SK-N-SH treated with all-trans-retinoic acid at 6 μM for 48 hours (cell line): ENCODE measurements around the gene LRRTM3.

Experiments
- ATAC-seq: fragments of 200-7000 bp; cut with Tn5 transposase; 3 replicates; pipeline ENCODE4 v1.9.1; 2020; ENCODE audit warnings: mild to moderate bottlenecking, moderate library complexity
- BACH2 ChIP-seq: fragments of 250-450 bp; sonication (Bioruptor Pico); IDR thresholded peaks from 2 replicates; pipeline ENCODE4 v1.9.0; 2021; ENCODE audit warnings: mild to moderate bottlenecking, borderline replicate concordance
- ESRRG ChIP-seq: fragments of 250-450 bp; sonication (Bioruptor Pico); IDR thresholded peaks from 2 replicates; pipeline ENCODE4 v1.6.1; 2021; ENCODE audit warnings: mild to moderate bottlenecking
- GLIS3 ChIP-seq: fragments of 250-450 bp; sonication (Bioruptor Pico); IDR thresholded peaks from 2 replicates; pipeline ENCODE4 v1.5.0; 2020; ENCODE audit warnings: mild to moderate bottlenecking, moderate library complexity
- PPARA ChIP-seq: fragments of 250-450 bp; sonication (Bioruptor Pico); IDR thresholded peaks from 2 replicates; pipeline ENCODE4 v1.5.0; 2020; ENCODE audit warnings: mild to moderate bottlenecking, borderline replicate concordance
- RARB ChIP-seq: fragments of 250-450 bp; sonication (Bioruptor Pico); IDR thresholded peaks from 2 replicates; pipeline ENCODE4 v1.8.0; 2021; ENCODE audit warnings: mild to moderate bottlenecking, moderate library complexity
- SNAI2 ChIP-seq: fragments of 250-450 bp; sonication (Bioruptor Pico); IDR thresholded peaks from 2 replicates; pipeline ENCODE4 v1.5.0; 2020; ENCODE audit warnings: mild to moderate bottlenecking, moderate library complexity
- TOX ChIP-seq: fragments of 250-450 bp; sonication (Bioruptor Pico); IDR thresholded peaks from 2 replicates; pipeline ENCODE4 v1.8.0; 2021; ENCODE audit warnings: mild to moderate bottlenecking, moderate library complexity, borderline replicate concordance
- ZC3H10 ChIP-seq: fragments of 250-450 bp; sonication (Bioruptor Pico); IDR thresholded peaks from 2 replicates; pipeline ENCODE4 v1.5.1; 2021; ENCODE audit warnings: mild to moderate bottlenecking, moderate library complexity
- ZFP3 ChIP-seq: fragments of 250-450 bp; sonication (Bioruptor Pico); IDR thresholded peaks from 2 replicates; pipeline ENCODE4 v1.5.0; 2020; ENCODE audit warnings: mild to moderate bottlenecking, moderate library complexity
- ZFP30 ChIP-seq: fragments of 450-650 bp; formaldehyde crosslinking; IDR thresholded peaks from 2 replicates; pipeline ENCODE4 v1.5.0; 2022; ENCODE audit warnings: mild to moderate bottlenecking, moderate library complexity
- ZNF565 ChIP-seq: fragments of 450-650 bp; formaldehyde crosslinking; conservative IDR thresholded peaks from 2 replicates; pipeline ENCODE4 v1.5.0; 2020; ENCODE audit warnings: low read depth, mild to moderate bottlenecking, moderate library complexity
- ZNF70 ChIP-seq: fragments of 450-650 bp; formaldehyde crosslinking; IDR thresholded peaks from 2 replicates; pipeline ENCODE4 v1.5.0; 2020; ENCODE audit warnings: mild to moderate bottlenecking, moderate library complexity
- ZNF8 ChIP-seq: fragments of 450-650 bp; formaldehyde crosslinking; IDR thresholded peaks from 2 replicates; pipeline ENCODE4 v1.5.0; 2020; ENCODE audit warnings: mild to moderate bottlenecking, moderate library complexity
- TF ChIP-seq, protein P1 (sequence below): fragments of 250-450 bp; sonication (Bioruptor Pico); IDR thresholded peaks from 2 replicates; pipeline ENCODE4 v1.8.0; 2021; ENCODE audit warnings: low read depth, mild to moderate bottlenecking, moderate library complexity, borderline replicate concordance
- TF ChIP-seq, protein P2 (sequence below): fragments of 250-450 bp; sonication (Bioruptor Pico); IDR thresholded peaks from 2 replicates; pipeline ENCODE4 v1.5.1; 2021; ENCODE audit warnings: mild to moderate bottlenecking, moderate library complexity
- TF ChIP-seq, protein P3 (sequence below): fragments of 250-450 bp; sonication (Bioruptor Pico); IDR thresholded peaks from 2 replicates; pipeline ENCODE4 v1.8.0; 2020; ENCODE audit warnings: mild to moderate bottlenecking, moderate library complexity, borderline replicate concordance
- TF ChIP-seq, protein P4 (sequence below): fragments of 250-450 bp; sonication (Bioruptor Pico); IDR thresholded peaks from 2 replicates; pipeline ENCODE4 v1.5.1; 2020; ENCODE audit warnings: low read depth, mild to moderate bottlenecking, moderate library complexity

LRRTM3 gene

DNA sequence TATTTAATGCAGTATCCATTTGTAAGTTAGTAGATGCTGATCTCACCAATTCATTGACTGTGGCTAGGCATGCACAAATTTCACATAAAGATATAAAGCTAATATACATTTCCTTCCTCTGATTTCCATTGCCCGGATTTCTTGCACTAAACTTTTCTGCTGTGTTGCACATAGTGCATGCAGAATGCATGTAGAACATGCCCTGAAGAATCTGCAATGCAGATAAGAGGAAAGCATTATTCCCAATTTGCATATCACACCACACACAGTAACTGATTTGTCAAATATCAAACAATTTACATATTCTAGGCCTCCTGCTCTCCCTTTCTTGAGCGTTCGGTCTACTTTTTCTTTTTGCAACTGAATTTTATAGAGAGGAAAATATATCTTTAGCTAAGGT lies 124.2 kb downstream of the LRRTM3 start:
- TF ChIP-seq ZFP3 (CRISPR knock-in tag), result no peak
- TF ChIP-seq, protein P1, sequence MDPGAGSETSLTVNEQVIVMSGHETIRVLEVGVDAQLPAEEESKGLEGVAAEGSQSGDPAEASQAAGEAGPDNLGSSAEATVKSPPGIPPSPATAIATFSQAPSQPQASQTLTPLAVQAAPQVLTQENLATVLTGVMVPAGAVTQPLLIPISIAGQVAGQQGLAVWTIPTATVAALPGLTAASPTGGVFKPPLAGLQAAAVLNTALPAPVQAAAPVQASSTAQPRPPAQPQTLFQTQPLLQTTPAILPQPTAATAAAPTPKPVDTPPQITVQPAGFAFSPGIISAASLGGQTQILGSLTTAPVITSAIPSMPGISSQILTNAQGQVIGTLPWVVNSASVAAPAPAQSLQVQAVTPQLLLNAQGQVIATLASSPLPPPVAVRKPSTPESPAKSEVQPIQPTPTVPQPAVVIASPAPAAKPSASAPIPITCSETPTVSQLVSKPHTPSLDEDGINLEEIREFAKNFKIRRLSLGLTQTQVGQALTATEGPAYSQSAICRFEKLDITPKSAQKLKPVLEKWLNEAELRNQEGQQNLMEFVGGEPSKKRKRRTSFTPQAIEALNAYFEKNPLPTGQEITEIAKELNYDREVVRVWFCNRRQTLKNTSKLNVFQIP (CRISPR knock-in tag), result no peak
- TF ChIP-seq, protein P2, sequence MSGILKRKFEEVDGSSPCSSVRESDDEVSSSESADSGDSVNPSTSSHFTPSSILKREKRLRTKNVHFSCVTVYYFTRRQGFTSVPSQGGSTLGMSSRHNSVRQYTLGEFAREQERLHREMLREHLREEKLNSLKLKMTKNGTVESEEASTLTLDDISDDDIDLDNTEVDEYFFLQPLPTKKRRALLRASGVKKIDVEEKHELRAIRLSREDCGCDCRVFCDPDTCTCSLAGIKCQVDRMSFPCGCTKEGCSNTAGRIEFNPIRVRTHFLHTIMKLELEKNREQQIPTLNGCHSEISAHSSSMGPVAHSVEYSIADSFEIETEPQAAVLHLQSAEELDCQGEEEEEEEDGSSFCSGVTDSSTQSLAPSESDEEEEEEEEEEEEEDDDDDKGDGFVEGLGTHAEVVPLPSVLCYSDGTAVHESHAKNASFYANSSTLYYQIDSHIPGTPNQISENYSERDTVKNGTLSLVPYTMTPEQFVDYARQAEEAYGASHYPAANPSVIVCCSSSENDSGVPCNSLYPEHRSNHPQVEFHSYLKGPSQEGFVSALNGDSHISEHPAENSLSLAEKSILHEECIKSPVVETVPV (CRISPR knock-in tag), result no peak
- ATAC-seq, result no peak

DNA sequence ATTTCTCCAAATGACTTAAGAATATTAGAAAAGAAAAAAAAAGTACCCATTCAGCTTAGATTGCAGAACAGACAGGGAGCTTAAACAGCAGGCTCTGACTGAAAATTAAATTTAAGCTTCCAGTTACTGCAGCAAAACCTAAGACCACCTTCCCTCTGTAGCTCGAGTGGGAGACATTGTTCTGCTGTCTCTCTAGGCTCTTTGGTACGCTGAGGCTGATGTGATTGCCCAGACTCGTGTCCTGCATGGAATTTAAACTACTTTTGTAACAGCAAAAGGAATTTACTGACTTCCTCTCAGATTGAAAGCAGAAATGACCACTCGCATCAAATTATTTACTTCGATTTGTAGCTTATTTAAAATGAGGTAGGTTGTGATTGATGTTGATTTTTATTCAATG lies 124.6 kb downstream of the LRRTM3 start:
- ATAC-seq, result no peak
- no peak for TF ChIP-seq RARB (CRISPR knock-in tag)

DNA sequence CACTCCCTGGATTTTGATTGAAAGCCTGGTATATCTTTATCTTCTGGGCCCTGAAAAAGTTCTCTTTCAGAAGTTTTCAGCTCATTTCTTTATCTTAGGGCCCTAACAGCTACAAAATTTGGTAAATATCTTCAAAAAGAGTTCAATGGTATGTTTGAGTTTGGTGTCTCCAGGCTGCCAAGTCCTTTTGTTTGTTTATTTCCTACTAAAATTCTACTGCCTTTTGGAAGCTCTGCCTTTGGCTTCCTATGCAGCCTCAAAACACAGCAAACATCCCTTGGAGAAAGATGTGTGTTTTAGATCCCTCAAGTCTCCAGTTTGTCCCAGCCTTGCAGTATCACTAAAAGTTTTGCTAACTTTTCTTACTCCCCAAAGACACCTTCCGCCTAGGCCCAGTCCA lies 146.8 kb downstream of the LRRTM3 start:
- no peak for TF ChIP-seq SNAI2
- no peak for TF ChIP-seq ZC3H10 (CRISPR knock-in tag)
- no peak for TF ChIP-seq ESRRG (CRISPR knock-in tag)
- TF ChIP-seq, protein P2 (CRISPR knock-in tag), result no peak
- ATAC-seq, result no peak

DNA sequence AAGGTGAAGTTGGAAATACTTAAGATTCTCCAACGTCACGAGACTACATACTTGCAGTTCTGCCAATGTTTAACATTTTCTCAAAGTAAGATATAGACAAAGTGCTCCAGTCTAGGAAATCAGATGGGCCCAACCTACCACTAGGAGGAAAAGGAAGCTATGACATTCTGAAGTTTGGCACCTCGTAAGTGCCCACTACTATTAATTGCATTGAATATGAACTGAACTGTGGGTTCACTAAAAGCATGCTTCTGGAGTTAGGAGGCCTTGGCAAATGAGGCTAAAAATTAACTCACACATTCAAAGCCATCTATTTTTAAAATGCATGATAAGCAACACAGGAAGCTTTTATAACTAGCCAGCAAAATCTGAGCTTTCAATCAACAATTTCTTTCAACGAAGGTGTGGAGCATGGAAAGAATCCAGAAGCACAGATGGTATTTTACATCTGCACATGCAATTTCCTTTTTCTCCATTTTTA lies 149.7 kb downstream of the LRRTM3 start:
- no peak for ATAC-seq
- TF ChIP-seq ZC3H10 (CRISPR knock-in tag) (no peak), ZNF565 (no peak)
- TF ChIP-seq, all 23 proteins: peak for 0

DNA sequence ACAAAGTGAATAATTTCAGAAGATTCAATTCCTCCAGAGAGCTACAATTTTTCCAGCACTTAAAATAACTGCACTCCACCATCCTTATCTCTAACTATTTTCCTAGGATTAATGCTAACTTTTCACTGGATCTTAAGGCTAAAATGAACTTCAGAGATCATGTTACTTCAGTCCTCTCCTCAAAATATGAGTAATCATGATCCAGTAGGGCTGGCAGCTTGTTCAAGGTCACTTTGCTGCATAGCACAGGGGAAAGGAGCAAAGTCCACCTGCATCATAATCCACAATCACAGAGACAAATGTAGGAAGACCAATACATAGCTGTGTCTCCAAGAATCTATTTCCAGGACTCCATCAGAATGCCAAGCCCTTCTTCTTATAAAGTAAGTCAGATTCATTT lies 150.3 kb downstream of the LRRTM3 start:
- ATAC-seq, result no peak
- TF ChIP-seq, protein P2 (CRISPR knock-in tag), result no peak
- TF ChIP-seq, protein P3, sequence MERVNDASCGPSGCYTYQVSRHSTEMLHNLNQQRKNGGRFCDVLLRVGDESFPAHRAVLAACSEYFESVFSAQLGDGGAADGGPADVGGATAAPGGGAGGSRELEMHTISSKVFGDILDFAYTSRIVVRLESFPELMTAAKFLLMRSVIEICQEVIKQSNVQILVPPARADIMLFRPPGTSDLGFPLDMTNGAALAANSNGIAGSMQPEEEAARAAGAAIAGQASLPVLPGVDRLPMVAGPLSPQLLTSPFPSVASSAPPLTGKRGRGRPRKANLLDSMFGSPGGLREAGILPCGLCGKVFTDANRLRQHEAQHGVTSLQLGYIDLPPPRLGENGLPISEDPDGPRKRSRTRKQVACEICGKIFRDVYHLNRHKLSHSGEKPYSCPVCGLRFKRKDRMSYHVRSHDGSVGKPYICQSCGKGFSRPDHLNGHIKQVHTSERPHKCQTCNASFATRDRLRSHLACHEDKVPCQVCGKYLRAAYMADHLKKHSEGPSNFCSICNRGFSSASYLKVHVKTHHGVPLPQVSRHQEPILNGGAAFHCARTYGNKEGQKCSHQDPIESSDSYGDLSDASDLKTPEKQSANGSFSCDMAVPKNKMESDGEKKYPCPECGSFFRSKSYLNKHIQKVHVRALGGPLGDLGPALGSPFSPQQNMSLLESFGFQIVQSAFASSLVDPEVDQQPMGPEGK (CRISPR knock-in tag), result no peak
- no peak for TF ChIP-seq ESRRG (CRISPR knock-in tag)
- no peak for TF ChIP-seq ZNF8
- no peak for TF ChIP-seq GLIS3

DNA sequence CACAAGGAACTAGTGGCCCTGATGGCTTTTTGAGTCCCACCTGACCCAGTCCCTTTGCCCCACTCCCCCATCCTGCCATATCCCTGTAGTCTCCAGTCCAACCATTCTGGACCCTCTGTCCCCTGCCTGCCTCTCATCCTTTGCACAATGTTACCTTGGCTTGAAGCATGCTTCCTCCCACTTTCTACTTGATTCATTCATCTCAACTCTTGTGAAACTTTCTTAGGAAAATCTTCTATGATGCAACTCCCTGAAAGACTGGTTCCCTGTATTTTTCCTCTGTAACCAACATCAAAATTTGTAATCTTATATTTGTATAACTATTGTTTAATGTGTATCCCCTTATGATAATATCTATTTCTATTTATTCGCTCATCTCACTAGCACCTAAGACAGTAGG lies 151.5 kb downstream of the LRRTM3 start:
- no peak for ATAC-seq
- TF ChIP-seq TOX (CRISPR knock-in tag) (no peak), ZFP30 (CRISPR knock-in tag) (no peak), ESRRG (CRISPR knock-in tag) (no peak), RARB (CRISPR knock-in tag) (no peak), SNAI2 (no peak), ZC3H10 (CRISPR knock-in tag) (no peak), PPARA (CRISPR knock-in tag) (no peak), ZNF70 (no peak), BACH2 (CRISPR knock-in tag) (no peak)
- TF ChIP-seq, protein P3 (CRISPR knock-in tag), result no peak
- TF ChIP-seq, protein P1 (CRISPR knock-in tag), result no peak
- TF ChIP-seq, protein P2 (CRISPR knock-in tag), result no peak
- TF ChIP-seq, protein P4, sequence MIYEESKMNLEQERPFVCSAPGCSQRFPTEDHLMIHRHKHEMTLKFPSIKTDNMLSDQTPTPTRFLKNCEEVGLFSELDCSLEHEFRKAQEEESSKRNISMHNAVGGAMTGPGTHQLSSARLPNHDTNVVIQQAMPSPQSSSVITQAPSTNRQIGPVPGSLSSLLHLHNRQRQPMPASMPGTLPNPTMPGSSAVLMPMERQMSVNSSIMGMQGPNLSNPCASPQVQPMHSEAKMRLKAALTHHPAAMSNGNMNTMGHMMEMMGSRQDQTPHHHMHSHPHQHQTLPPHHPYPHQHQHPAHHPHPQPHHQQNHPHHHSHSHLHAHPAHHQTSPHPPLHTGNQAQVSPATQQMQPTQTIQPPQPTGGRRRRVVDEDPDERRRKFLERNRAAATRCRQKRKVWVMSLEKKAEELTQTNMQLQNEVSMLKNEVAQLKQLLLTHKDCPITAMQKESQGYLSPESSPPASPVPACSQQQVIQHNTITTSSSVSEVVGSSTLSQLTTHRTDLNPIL, result no peak
